ENCODE results near the gene GFOD2. TPM values are rescaled to one million over a fixed set of nuclear protein-coding genes. Genes with fewer than 3 reads are reported as not detected.

The GFOD2 gene
- total and polyA plus RNA-seq, 2 experiments from 2014 or later, result 19.3 to 34.3 TPM

DNA sequence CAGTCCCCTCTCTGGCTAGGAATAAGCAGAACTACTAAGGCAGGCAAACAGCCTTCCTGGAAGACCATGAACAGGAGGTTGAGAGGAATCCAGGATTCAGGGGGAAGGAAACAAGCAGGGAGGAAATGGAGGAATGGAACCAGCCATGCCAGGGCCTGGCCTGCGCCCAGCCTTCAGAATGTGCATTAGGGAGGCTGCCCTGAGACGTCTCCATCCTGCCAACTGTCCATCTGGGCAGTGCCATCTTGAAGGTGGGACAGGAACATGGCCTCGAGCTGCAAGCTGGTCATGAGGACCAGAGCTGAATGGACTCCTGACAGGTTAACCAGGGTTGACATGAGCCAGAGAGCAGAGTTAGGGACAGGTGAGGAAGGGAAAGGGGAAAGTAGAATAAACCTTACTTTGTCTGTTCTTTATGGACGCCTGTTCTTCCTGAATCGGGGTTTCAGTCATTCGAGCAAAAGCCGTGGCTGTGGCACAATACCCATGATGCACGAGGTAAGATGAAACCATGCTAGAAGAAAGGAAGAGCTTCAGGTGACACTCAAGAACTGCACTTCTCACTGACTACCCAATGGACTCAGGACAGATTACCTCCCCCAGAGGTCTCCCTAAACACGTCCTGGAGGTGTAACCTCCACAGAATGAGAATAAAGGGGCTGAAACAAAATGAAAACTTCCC lies 12.1 kb upstream of the GFOD2 start:
- Mint-ChIP-seq H3K4me3 (no peak overlapping the region), H3K27ac (no peak overlapping the region), H3K4me1 (no peaks in the 10 kb centered on the region), H3K36me3 (ENCODE audit: low read depth) (peaks cover 20% of the 10 kb centered on the region), H3K9me3 (no peaks in the 10 kb centered on the region), H3K27me3 (ENCODE audit: insufficient read depth, low read depth, poor library complexity) (peaks cover 6% of the 10 kb centered on the region)
- Histone ChIP-seq H4K20me1 (replicated peaks; ENCODE audit: insufficient read depth) (no peaks in the 10 kb centered on the region; the same call in 1 of the 2 replicates), H3K4me3 (no peak overlapping the region), H3K4me2 (no peak overlapping the region), H3K79me2 (replicated peaks; ENCODE audit: insufficient read depth) (no peaks in the 10 kb centered on the region), H3K36me3 (ENCODE audit: insufficient read depth) (no peaks in the 10 kb centered on the region), H3K9me2 (ENCODE audit: insufficient read depth) (no peaks in the 10 kb centered on the region), H3F3A (replicated peaks; ENCODE audit: low read depth) (no peaks in the 10 kb centered on the region), H3K27me3 (ENCODE audit: insufficient read depth) (no peaks in the 10 kb centered on the region), H3K27ac (ENCODE audit: low read depth) (no peak overlapping the region), H3K4me1 (ENCODE audit: insufficient read depth) (no peaks in the 10 kb centered on the region), H2AFZ (no peak overlapping the region)
- TF ChIP-seq, protein P1, sequence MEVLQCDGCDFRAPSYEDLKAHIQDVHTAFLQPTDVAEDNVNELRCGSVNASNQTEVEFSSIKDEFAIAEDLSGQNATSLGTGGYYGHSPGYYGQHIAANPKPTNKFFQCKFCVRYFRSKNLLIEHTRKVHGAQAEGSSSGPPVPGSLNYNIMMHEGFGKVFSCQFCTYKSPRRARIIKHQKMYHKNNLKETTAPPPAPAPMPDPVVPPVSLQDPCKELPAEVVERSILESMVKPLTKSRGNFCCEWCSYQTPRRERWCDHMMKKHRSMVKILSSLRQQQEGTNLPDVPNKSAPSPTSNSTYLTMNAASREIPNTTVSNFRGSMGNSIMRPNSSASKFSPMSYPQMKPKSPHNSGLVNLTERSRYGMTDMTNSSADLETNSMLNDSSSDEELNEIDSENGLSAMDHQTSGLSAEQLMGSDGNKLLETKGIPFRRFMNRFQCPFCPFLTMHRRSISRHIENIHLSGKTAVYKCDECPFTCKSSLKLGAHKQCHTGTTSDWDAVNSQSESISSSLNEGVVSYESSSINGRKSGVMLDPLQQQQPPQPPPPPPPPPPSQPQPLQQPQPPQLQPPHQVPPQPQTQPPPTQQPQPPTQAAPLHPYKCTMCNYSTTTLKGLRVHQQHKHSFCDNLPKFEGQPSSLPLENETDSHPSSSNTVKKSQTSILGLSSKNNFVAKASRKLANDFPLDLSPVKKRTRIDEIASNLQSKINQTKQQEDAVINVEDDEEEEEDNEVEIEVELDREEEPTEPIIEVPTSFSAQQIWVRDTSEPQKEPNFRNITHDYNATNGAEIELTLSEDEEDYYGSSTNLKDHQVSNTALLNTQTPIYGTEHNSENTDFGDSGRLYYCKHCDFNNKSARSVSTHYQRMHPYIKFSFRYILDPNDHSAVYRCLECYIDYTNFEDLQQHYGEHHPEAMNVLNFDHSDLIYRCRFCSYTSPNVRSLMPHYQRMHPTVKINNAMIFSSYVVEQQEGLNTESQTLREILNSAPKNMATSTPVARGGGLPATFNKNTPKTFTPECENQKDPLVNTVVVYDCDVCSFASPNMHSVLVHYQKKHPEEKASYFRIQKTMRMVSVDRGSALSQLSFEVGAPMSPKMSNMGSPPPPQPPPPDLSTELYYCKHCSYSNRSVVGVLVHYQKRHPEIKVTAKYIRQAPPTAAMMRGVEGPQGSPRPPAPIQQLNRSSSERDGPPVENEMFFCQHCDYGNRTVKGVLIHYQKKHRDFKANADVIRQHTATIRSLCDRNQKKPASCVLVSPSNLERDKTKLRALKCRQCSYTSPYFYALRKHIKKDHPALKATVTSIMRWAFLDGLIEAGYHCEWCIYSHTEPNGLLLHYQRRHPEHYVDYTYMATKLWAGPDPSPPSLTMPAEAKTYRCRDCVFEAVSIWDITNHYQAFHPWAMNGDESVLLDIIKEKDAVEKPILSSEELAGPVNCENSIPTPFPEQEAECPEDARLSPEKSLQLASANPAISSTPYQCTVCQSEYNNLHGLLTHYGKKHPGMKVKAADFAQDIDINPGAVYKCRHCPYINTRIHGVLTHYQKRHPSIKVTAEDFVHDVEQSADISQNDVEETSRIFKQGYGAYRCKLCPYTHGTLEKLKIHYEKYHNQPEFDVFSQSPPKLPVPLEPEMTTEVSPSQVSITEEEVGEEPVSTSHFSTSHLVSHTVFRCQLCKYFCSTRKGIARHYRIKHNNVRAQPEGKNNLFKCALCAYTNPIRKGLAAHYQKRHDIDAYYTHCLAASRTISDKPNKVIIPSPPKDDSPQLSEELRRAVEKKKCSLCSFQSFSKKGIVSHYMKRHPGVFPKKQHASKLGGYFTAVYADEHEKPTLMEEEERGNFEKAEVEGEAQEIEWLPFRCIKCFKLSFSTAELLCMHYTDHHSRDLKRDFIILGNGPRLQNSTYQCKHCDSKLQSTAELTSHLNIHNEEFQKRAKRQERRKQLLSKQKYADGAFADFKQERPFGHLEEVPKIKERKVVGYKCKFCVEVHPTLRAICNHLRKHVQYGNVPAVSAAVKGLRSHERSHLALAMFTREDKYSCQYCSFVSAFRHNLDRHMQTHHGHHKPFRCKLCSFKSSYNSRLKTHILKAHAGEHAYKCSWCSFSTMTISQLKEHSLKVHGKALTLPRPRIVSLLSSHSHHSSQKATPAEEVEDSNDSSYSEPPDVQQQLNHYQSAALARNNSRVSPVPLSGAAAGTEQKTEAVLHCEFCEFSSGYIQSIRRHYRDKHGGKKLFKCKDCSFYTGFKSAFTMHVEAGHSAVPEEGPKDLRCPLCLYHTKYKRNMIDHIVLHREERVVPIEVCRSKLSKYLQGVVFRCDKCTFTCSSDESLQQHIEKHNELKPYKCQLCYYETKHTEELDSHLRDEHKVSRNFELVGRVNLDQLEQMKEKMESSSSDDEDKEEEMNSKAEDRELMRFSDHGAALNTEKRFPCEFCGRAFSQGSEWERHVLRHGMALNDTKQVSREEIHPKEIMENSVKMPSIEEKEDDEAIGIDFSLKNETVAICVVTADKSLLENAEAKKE (CRISPR knock-in tag; IDR thresholded peaks at IDR 0.05), result no peak
- TF ChIP-seq EZH2phosphoT487 (IDR thresholded peaks at IDR 0.05; ENCODE audit: unreplicated experiment), result no peak
- TF ChIP-seq, protein P2, sequence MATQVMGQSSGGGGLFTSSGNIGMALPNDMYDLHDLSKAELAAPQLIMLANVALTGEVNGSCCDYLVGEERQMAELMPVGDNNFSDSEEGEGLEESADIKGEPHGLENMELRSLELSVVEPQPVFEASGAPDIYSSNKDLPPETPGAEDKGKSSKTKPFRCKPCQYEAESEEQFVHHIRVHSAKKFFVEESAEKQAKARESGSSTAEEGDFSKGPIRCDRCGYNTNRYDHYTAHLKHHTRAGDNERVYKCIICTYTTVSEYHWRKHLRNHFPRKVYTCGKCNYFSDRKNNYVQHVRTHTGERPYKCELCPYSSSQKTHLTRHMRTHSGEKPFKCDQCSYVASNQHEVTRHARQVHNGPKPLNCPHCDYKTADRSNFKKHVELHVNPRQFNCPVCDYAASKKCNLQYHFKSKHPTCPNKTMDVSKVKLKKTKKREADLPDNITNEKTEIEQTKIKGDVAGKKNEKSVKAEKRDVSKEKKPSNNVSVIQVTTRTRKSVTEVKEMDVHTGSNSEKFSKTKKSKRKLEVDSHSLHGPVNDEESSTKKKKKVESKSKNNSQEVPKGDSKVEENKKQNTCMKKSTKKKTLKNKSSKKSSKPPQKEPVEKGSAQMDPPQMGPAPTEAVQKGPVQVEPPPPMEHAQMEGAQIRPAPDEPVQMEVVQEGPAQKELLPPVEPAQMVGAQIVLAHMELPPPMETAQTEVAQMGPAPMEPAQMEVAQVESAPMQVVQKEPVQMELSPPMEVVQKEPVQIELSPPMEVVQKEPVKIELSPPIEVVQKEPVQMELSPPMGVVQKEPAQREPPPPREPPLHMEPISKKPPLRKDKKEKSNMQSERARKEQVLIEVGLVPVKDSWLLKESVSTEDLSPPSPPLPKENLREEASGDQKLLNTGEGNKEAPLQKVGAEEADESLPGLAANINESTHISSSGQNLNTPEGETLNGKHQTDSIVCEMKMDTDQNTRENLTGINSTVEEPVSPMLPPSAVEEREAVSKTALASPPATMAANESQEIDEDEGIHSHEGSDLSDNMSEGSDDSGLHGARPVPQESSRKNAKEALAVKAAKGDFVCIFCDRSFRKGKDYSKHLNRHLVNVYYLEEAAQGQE (IDR thresholded peaks at IDR 0.05; ENCODE audit: unreplicated experiment), result no peak
- TF ChIP-seq, protein P3, sequence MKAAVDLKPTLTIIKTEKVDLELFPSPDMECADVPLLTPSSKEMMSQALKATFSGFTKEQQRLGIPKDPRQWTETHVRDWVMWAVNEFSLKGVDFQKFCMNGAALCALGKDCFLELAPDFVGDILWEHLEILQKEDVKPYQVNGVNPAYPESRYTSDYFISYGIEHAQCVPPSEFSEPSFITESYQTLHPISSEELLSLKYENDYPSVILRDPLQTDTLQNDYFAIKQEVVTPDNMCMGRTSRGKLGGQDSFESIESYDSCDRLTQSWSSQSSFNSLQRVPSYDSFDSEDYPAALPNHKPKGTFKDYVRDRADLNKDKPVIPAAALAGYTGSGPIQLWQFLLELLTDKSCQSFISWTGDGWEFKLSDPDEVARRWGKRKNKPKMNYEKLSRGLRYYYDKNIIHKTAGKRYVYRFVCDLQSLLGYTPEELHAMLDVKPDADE (IDR thresholded peaks at IDR 0.05), result no peak
- no peak for TF ChIP-seq NANOG (IDR thresholded peaks at IDR 0.05; ENCODE audit: borderline replicate concordance)
- TF ChIP-seq STAT1 (IDR thresholded peaks at IDR 0.05; ENCODE audit: unreplicated experiment), result no peak
- TF ChIP-seq ZNF114 (CRISPR knock-in tag; IDR thresholded peaks at IDR 0.05), result no peak
- TF ChIP-seq POLR2AphosphoS5 (IDR thresholded peaks at IDR 0.05; ENCODE audit: low read depth), result no peak
- DNase-seq (ENCODE audit: low spot score) (no peak), ATAC-seq (no peak)

All from GM23338 (cell line).